Heart left ventricle (tissue), 13 donors: ENCODE results near the gene DNAJB12.

Experiments
- CTCF ChIP-seq, 12 donors: fragments of 200-600 bp; sonication (generic) in 4 of 12; IDR thresholded peaks; one replicate each; pipeline versions ENCODE4 v1.5.0 to v1.8.0; 2018 to 2022; ENCODE audit warnings: antibody characterized with exemption in 12 of 12, mild to moderate bottlenecking in 5 of 12
- POLR2A ChIP-seq, 2 donors: fragments of 450-650 bp; IDR thresholded peaks; one replicate each; pipeline ENCODE4 v1.6.1; 2017; ENCODE audit warnings: antibody characterized with exemption in 2 of 2, mild to moderate bottlenecking in 2 of 2, moderate library complexity in 2 of 2
- donor health status: ischemic (EF 13 %, LVEDD 7.1; RV severe dilation, severe dysfunction).
- donor health status: DM: no; HTN: yes; CAD: no.
- donor health status: DM: no; HTN: no; CAD: no.
- donor health status: ischemic (EF 25% LVEDD 6.9; RV normal size, moderate dysfunction).
- donor health status: ischemic (EF 25% LVEDD 5.7; RV mildly dilated, moderate dysfunction).
- donor health status: ischemic (EF 35%, LVEDD 5.7; RV mildly dilated, moderate dysfunction).
- donor health status: nonischemic (EF 11% LVEDD 7.7; RV severe dilation, severe dysfunction).
- donor health status: DM: yes; HTN: yes; CAD: no.
- donor health status: PGD.
- donor health status: ischemic (EF 29% LVEDD 5.4; RV normal size, mild dysfunction).
- donor health status: nonischemic (EF 23%, LVEDD 6.1; RV moderate dilation, normal function).

DNA sequence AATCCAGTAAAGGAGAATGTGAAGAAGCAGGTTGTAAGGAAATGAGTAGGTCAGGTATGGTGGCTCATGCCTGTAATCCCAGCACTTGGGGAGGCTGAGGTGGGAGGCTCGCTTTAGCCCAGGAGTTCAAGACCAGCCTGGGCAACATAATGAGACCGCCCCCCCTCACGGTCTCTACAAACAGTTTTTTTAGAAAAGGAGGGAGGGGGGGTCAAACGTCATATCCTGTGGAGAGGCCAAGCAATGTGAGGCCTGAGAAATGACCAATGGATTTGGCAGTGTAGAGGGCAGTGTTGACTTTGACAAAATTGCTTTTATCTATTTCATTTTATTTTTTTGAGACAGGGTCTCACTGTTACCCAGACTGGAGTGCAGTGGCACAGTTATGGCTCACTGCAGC is 2.3 kb upstream of the DNAJB12 start:
- TF ChIP-seq CTCF (IDR thresholded peaks at IDR 0.05) = no peak
- TF ChIP-seq POLR2A (IDR thresholded peaks at IDR 0.05) = no peak
